Mesenchymal stem cell (in vitro differentiated cells and primary cell): Measurements from ENCODE around the gene HIGD1A.

ENCODE experiments used
- DNase-seq: peaks from one replicate; pipeline ENCODE4 v3.0.0-alpha.2; 2013
- H2AFZ ChIP-seq: one replicate; pipeline ENCODE4 v1.6.1; 2013; ENCODE audit warnings: low read depth, mild to moderate bottlenecking, control low read depth, inconsistent platforms, low read length, moderate library complexity
- H2AK5ac ChIP-seq: 2 replicates; pipeline ENCODE4 v1.6.1; 2013; ENCODE audit warnings: low read length, moderate library complexity, mild to moderate bottlenecking, inconsistent platforms; ENCODE audit not compliant: severe bottlenecking
- H2BK120ac ChIP-seq: one replicate; pipeline ENCODE4 v1.6.1; 2013; ENCODE audit warnings: low read depth, mild to moderate bottlenecking, inconsistent platforms, low read length, moderate library complexity
- H2BK12ac ChIP-seq, 2 experiments: one replicate each; pipeline ENCODE4 v1.6.1; 2013; ENCODE audit warnings: inconsistent platforms in 2 of 2, low read length in 2 of 2, mild to moderate bottlenecking in 2 of 2, moderate library complexity in 2 of 2, control low read depth in 1 of 2
- H2BK15ac ChIP-seq: one replicate; pipeline ENCODE4 v1.6.1; 2013; ENCODE audit warnings: mild to moderate bottlenecking, low read depth, inconsistent platforms; ENCODE audit not compliant: poor library complexity, severe bottlenecking
- H2BK5ac ChIP-seq: 2 replicates; pipeline ENCODE4 v1.6.1; 2013; ENCODE audit warnings: low read depth, mild to moderate bottlenecking, low read length, control low read depth, inconsistent platforms; ENCODE audit not compliant: poor library complexity, severe bottlenecking
- H3K14ac ChIP-seq, 2 experiments: one replicate each; pipeline ENCODE4 v1.6.1; 2013; ENCODE audit warnings: inconsistent platforms in 2 of 2, low read length in 2 of 2, control low read depth in 1 of 2, mild to moderate bottlenecking in 1 of 2, moderate library complexity in 1 of 2
- H3K18ac ChIP-seq, 2 experiments: one replicate each; pipeline ENCODE4 v1.6.1; 2013; ENCODE audit warnings: inconsistent platforms in 2 of 2, low read length in 2 of 2, control low read depth in 1 of 2, low read depth in 1 of 2, mild to moderate bottlenecking in 1 of 2
- H3K23ac ChIP-seq, 2 experiments: one replicate each; pipeline ENCODE4 v1.6.1; 2013; ENCODE audit warnings: inconsistent platforms in 2 of 2, low read length in 2 of 2, mild to moderate bottlenecking in 2 of 2, moderate library complexity in 2 of 2, control low read depth in 1 of 2
- H3K27ac ChIP-seq: 2 replicates; pipeline ENCODE4 v1.5.1; 2013; ENCODE audit warnings: mild to moderate bottlenecking, moderate library complexity, low read length, control low read depth, inconsistent platforms; ENCODE audit not compliant: poor library complexity, severe bottlenecking
- H3K27me3 ChIP-seq, 2 experiments: 2 replicates each; pipeline versions ENCODE4 v1.6.1 to v1.7.0; 2013; ENCODE audit warnings: low read length in 2 of 2, mild to moderate bottlenecking in 2 of 2, moderate library complexity in 2 of 2, control low read depth in 1 of 2, inconsistent platforms in 1 of 2; ENCODE audit not compliant: control insufficient read depth in 1 of 2, insufficient read depth in 1 of 2
- H3K36me3 ChIP-seq, 2 experiments: 2 replicates each; pipeline versions ENCODE4 v1.6.1 to v1.7.0; 2013; ENCODE audit warnings: low read length in 2 of 2, control low read depth in 1 of 2, inconsistent platforms in 1 of 2, low read depth in 1 of 2, mild to moderate bottlenecking in 1 of 2; ENCODE audit not compliant: insufficient read depth in 2 of 2, control insufficient read depth in 1 of 2
- H3K4ac ChIP-seq, 2 experiments: one replicate each; pipeline ENCODE4 v1.6.1; 2013; ENCODE audit warnings: inconsistent platforms in 2 of 2, low read length in 2 of 2, mild to moderate bottlenecking in 2 of 2, moderate library complexity in 2 of 2, control low read depth in 1 of 2, low read depth in 1 of 2
- H3K4me1 ChIP-seq: 2 replicates; pipeline ENCODE4 v1.6.1; 2013; ENCODE audit warnings: low read depth, low read length, control low read depth; ENCODE audit not compliant: control insufficient read depth, insufficient read depth
- H3K4me2 ChIP-seq: 2 replicates; pipeline ENCODE4 v1.6.1; 2013; ENCODE audit warnings: low read length, mild to moderate bottlenecking, inconsistent platforms; ENCODE audit not compliant: poor library complexity, severe bottlenecking
- H3K4me3 ChIP-seq, 2 experiments: 2 replicates each; pipeline versions ENCODE4 v1.5.1 to v1.7.0; 2013; ENCODE audit warnings: low read length in 2 of 2, mild to moderate bottlenecking in 2 of 2, control low read depth in 1 of 2, low read depth in 1 of 2; ENCODE audit not compliant: insufficient read depth in 1 of 2
- H3K79me1 ChIP-seq: replicated peaks from 2 replicates; pipeline ENCODE4 v1.6.1; 2013; ENCODE audit warnings: mild to moderate bottlenecking, control low read depth, low read length, inconsistent platforms; ENCODE audit not compliant: poor library complexity, severe bottlenecking
- H3K9ac ChIP-seq: 2 replicates; pipeline ENCODE4 v1.7.0; 2013; ENCODE audit warnings: mild to moderate bottlenecking, low read length, moderate library complexity
- H3K9me3 ChIP-seq: 2 replicates; pipeline ENCODE4 v1.7.0; 2013; ENCODE audit warnings: mild to moderate bottlenecking, low read length; ENCODE audit not compliant: control insufficient read depth
- H4K8ac ChIP-seq: one replicate; pipeline ENCODE4 v1.6.1; 2013; ENCODE audit warnings: inconsistent platforms, mild to moderate bottlenecking, low read length, moderate library complexity
- H4K91ac ChIP-seq: one replicate; pipeline ENCODE4 v1.6.1; 2013; ENCODE audit warnings: mild to moderate bottlenecking, low read length, inconsistent platforms
- WGBS: methylation state at CpG from one replicate; pipeline ENCODE4 v1.1.7; 2013; ENCODE audit warnings: mixed read lengths; 5-methylcytosine and 5-hydroxymethylcytosine counted together

Gene HIGD1A

GRCh38 chr3:42800251-42800650, 4.0 kb downstream of the HIGD1A start:
- no peak overlapping the region for H2BK120ac ChIP-seq
- H2AFZ ChIP-seq = no peak overlapping the region
- no peak for DNase-seq
- no peaks in the 10 kb centered on the region for H3K27me3 ChIP-seq
- H2BK15ac ChIP-seq = no peak overlapping the region
- no peak overlapping the region for H3K4me3 ChIP-seq
- no peak overlapping the region for H3K27ac ChIP-seq
- H4K91ac ChIP-seq = no peak overlapping the region
- 100% methylated on average over 1 of the region's 2 CpGs for WGBS
- H2AK5ac ChIP-seq = no peak overlapping the region
- no peak overlapping the region for H3K4me2 ChIP-seq
- H3K14ac ChIP-seq = no peak overlapping the region
- no peak overlapping the region for H3K23ac ChIP-seq
- H3K9ac ChIP-seq = no peak overlapping the region
- peaks cover 3% of the 10 kb centered on the region for H3K4me1 ChIP-seq
- H3K4ac ChIP-seq = no peak overlapping the region
- H4K8ac ChIP-seq = no peak overlapping the region
- no peak overlapping the region for H3K18ac ChIP-seq
- no peak overlapping the region for H2BK12ac ChIP-seq
- peaks cover 0 to 17% of the 10 kb centered on the region in 2 experiments for H3K36me3 ChIP-seq
- no peaks in the 10 kb centered on the region for H3K9me3 ChIP-seq
- H3K79me1 ChIP-seq = peaks cover 8% of the 10 kb centered on the region
- no peak overlapping the region for H2BK5ac ChIP-seq

DNA sequence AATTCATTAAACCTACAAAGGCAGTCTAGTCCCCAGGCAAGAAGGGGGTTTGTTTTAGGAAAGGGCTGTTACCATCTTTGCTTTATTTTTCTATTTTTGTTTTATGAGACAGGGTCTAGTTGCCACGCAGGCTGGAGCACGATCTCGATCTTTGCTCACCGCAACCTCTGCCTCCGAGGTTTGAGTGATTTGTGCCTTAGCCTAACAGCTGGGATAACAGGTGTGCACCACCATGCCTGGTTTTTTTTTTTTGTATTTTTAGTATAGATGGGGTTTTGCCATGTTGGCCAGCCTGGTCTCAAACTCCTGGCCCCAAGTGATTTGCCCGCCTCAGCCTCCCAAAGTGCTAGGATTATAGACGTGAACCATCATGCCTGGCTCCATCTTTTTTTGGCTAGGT, 4.9 kb downstream of the HIGD1A start:
- no peak overlapping the region for H4K91ac ChIP-seq
- no peak overlapping the region for H2BK12ac ChIP-seq
- no peak overlapping the region for H3K9ac ChIP-seq
- 85% methylated on average over 7 of the region's 7 CpGs for WGBS
- H3K18ac ChIP-seq = no peak overlapping the region
- H2BK5ac ChIP-seq = no peak overlapping the region
- no peak overlapping the region for H3K23ac ChIP-seq
- H2BK15ac ChIP-seq = no peak overlapping the region
- H2AK5ac ChIP-seq = no peak overlapping the region
- no peaks in the 10 kb centered on the region for H3K27me3 ChIP-seq
- no peak overlapping the region for H2BK120ac ChIP-seq
- H3K14ac ChIP-seq = no peak overlapping the region
- DNase-seq = no peak
- H3K27ac ChIP-seq = no peak overlapping the region
- H3K4me1 ChIP-seq = peaks cover 2% of the 10 kb centered on the region
- no peak overlapping the region for H2AFZ ChIP-seq
- peaks cover 11% of the 10 kb centered on the region for H3K79me1 ChIP-seq
- H3K9me3 ChIP-seq = no peaks in the 10 kb centered on the region
- H4K8ac ChIP-seq = no peak overlapping the region
- H3K4me3 ChIP-seq = no peak overlapping the region
- H3K4me2 ChIP-seq = no peak overlapping the region
- H3K4ac ChIP-seq = no peak overlapping the region
- H3K36me3 ChIP-seq = peaks cover 0 to 17% of the 10 kb centered on the region in 2 experiments

DNA sequence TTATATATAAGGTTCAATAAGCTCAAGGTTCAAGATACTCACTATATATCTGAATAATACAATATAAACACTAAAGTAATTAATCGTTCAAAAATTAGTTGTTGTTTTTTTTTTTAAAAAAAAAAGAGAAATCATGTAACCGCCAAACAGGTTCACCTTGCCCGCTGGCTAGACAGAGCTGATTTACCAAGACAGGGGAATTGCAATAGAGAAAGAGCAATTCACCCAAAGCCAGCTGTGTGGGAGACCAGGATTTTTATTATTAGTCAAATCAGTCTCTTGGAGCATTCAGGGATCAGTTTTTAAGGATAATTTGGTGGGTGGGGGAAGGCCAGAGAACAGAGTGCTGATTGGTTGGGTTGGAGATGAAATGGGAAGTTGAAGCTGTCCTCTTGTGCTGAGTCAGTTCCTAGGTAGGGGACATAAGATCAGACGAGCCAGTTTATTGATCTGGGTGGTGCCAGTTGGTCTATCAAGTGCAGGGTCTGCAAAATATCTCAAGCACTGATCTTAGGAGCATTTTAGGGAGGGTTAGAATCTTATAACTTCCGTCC, 7.9 kb downstream of the HIGD1A start:
- DNase-seq = no peak
- Histone ChIP-seq H2AK5ac (no peak overlapping the region), H2BK120ac (no peak overlapping the region), H3K23ac (no peak overlapping the region), H2BK5ac (no peak overlapping the region), H2AFZ (no peak overlapping the region), H4K91ac (no peak overlapping the region), H3K27ac (no peak overlapping the region), H3K36me3 (peaks cover 4 to 29% of the 10 kb centered on the region in 2 experiments), H3K27me3 (no peaks in the 10 kb centered on the region), H3K4me3 (no peak overlapping the region), H2BK12ac (no peak overlapping the region), H3K9me3 (no peaks in the 10 kb centered on the region), H2BK15ac (no peak overlapping the region), H3K14ac (no peak overlapping the region), H3K79me1 (peaks cover 16% of the 10 kb centered on the region), H4K8ac (no peak overlapping the region), H3K9ac (no peak overlapping the region), H3K18ac (no peak overlapping the region), H3K4ac (no peak overlapping the region), H3K4me1 (no peaks in the 10 kb centered on the region), H3K4me2 (no peak overlapping the region)
- WGBS = over 99% methylated on average over 3 of the region's 5 CpGs

- no peaks in the 10 kb centered on the region for H3K9me3 ChIP-seq
- H3K27me3 ChIP-seq = no peaks in the 10 kb centered on the region
- no peak overlapping the region for H2BK12ac ChIP-seq
- H2BK5ac ChIP-seq = no peak overlapping the region
- H3K9ac ChIP-seq = no peak overlapping the region
- WGBS = 100% methylated on average over 1 of the region's 2 CpGs
- no peak overlapping the region for H2AFZ ChIP-seq
- H3K23ac ChIP-seq = no peak overlapping the region
- H3K14ac ChIP-seq = no peak overlapping the region
- H3K4ac ChIP-seq = no peak overlapping the region
- no peak overlapping the region for H4K91ac ChIP-seq
- no peak overlapping the region for H2BK15ac ChIP-seq
- H2AK5ac ChIP-seq = no peak overlapping the region
- no peak for DNase-seq
- no peak overlapping the region for H3K4me2 ChIP-seq
- no peak overlapping the region for H3K4me3 ChIP-seq
- peaks cover 4 to 24% of the 10 kb centered on the region in 2 experiments for H3K36me3 ChIP-seq
- no peak overlapping the region for H2BK120ac ChIP-seq
- H3K27ac ChIP-seq = no peak overlapping the region
- no peak overlapping the region for H4K8ac ChIP-seq
- H3K4me1 ChIP-seq = no peaks in the 10 kb centered on the region
- no peak overlapping the region for H3K18ac ChIP-seq
- H3K79me1 ChIP-seq = peaks cover 13% of the 10 kb centered on the region
These were observed 8.6 kb downstream of the HIGD1A start for GRCh38 chr3:42795621-42796181.
